HG03575 (cell line): ENCODE measurements around the gene MCUB.
"Not testable (repeated sequence)": the region's sequence is repeated elsewhere in the genome, so short reads cannot be mapped to it uniquely, and the experiment has no call there.

ENCODE experiments used
- ATAC-seq: cut with Tn5 transposase; IDR thresholded peaks from one replicate; pipeline ENCODE4 v1.9.1; 2021; ENCODE audit not compliant: unreplicated experiment, insufficient number of reproducible peaks, low FRiP score; ENCODE audit errors: extremely low read depth

MCUB gene

DNA sequence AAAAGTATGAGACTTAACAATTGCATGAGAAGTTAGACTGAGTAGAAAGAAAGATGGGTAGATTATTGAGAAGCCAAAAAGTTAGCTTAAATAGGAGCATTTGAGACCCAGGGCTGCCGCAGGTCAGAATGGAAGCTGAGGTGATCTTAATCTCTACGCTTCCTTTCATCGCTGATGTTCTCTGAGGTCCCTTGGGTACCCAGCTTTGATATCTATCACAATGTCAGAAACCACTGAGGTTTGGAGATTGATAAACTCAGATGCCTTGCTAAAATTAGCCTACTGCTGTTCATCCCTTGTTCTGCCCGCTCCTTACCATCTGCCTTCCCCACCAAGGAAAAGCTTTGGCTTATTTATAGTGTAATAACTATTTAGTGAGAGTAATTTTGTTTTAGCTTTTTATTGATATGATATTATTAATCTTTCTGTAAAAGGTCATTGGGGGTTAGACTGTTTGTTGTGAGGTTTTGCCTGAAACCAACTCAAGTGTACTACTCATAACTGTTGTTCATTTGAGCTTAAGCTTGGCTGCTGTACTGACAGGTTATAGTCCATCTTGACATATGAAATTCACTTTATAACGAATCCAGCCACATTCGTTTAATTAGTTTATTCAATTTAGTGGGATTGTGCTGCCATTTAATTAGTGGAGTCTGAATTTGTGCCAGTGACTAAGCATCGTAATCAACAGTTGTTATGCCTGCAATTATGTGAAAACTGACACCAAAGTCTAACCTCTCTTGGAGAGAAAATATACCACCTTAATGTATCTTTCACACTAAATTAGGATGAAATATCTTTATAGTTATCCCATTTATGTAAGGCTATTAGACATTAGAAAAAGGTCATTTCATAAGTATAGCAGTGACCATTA is 15.1 kb downstream of the MCUB start:
- no peak for ATAC-seq

GRCh38 chr4:109576462-109576861 is 16.4 kb downstream of the MCUB start:
- ATAC-seq = no peak

- ATAC-seq = no peak
These were observed 18.8 kb downstream of the MCUB start for GRCh38 chr4:109578846-109579245.

- not testable (repeated sequence) for ATAC-seq
These were observed 20.0 kb downstream of the MCUB start for GRCh38 chr4:109579997-109580396.

DNA sequence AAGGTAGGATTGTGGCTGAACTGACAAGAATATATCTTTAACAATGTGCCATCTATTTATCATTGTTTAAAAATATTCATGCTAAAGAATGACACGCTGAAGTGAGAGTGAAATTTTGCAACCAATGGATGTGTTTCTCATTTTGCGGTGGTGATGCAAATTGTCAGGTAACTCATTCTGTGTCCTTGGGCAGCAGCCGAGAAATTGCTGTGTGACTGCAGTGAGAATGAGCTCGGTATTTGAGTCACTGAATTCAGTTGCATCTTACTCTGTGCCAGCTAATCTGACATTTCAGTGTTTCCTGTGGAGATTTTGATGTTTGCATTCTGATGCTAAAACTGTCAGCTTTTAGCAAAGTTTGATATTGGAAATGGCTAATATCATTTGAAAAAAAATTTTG is 28.1 kb downstream of the MCUB start:
- ATAC-seq = peak; percentile 93

DNA sequence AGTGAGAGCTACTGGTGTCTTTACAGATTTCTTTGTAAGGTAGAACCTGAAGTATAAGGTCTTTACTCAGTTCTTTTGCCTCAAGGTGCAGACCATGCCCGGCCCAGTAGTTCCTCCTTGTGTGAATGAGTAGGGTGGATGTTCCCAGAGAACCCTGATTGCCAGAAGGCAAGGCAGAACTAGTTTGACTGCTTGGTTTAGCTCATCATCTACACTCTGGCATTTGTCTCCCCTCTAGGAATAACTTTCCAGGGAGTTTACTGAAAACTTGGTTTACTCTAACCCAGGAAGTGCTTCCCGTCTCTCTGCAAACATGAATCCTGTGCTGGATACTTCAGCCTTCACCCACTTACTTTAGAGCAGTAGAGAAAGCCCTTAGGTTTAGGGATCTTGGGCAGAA is 29.1 kb downstream of the MCUB start:
- ATAC-seq = no peak

GRCh38 chr4:109589605-109590004 is 29.6 kb downstream of the MCUB start:
- no peak for ATAC-seq

DNA sequence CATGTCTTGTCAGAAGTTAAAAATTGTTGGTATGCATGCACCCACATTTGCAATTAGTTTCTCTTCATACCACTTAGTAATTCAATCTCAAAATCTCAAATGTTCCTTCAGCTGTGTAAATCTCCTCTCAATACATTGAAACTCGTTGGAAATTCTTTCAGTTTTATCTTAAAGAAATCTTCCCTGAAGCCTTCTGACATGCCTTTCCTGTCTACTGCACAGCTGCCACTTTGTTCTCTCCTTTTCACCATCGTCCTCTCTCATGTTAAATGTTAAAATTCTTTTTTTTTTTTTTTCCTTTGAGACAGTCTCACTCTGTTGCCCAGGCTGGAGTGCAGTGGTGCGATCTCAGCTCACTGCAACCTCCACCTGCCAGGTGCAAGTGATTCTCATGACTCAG is 30.9 kb downstream of the MCUB start:
- no peak for ATAC-seq

DNA sequence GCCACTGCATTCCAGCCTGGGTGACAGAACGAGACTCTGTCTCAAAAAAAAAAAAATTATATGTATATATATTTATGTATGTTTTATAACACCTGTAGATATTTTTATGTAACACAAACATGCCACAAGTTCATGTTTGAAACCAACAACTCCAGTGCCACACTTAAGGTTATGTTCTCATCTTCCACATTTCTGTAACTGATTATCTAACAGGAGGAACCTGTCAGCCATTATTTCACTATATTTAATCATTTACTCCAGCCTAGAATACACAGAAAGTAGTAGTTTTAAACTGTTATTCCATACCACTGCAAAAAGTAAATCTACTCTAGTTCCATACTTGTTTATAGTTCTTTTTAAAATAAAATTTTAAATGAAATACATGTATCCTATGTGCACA is 32.3 kb downstream of the MCUB start:
- no peak for ATAC-seq

DNA sequence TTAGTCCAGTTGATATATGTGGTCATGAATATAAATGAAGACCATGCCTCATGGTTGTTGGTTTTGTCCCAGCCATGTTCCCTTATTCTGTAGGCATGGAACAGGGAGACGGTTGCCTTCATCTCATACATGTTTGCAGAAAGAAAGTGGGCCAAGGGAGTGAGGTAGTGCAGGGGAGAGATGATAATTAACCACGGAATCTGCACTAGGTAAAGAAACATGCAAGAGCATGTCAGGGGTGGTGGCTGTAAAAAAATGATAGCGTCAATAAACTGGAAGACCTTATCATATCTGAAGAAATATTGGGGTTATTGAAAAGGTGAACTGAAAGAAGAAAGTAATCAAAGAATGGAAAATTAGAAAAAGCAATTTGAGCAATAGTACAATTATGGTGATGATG is 35.1 kb downstream of the MCUB start:
- ATAC-seq = not testable (repeated sequence)

DNA sequence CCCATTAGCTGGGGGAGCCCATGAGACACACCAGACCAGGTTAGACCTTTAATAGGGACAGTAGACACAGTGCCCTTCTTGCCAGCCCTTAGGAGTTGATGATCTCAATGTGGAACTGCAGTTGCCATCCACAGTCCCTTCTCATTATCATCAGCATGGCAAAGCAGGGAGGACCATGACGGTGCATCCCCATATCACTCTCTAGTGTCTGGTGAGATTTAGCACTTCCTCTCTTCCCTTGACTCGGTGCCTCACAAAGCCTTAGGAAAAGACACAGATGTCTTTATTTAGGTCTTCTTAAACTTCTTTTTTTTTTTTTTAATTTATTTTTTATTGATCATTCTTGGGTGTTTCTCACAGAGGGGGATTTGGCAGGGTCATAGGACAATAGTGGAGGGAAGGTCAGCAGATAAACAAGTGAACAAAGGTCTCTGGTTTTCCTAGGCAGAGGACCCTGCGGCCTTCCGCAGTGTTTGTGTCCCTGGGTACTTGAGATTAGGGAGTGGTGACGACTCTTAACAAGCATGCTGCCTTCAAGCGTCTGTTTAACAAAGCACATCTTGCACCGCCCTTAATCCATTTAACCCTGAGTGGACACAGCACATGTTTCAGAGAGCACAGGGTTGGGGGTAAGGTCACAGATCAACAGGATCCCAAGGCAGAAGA is 36.5 kb downstream of the MCUB start:
- ATAC-seq = not testable (repeated sequence)

DNA sequence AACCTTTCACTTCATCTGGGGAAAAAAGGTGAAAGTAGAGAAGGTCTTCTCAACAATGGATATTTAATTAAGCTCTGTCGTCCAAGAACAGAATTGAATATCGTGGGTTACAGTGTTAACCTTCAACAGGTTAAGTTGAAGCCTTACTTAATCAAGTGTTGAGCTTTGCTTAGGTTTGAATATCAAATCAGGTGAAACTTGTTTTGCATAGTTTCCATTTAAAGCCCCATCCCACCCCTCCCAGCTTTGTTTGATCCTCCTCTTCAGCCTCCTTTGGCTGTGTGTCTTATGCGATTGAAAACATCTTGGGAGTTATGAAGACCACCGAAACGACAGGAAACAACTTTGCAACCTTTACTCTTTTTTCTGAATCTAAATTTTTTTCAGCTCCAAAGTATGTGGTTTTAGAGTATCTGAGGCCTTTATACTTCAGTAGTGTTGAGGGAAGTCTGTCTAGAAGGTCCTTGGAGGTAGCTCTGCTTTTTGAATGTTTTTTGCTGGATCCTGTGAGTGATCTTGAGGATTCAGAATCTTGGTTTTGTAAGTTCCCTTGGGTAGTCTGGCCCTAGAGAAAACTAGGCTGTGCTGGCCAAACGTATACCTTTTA is 39.1 kb downstream of the MCUB start:
- no peak for ATAC-seq

DNA sequence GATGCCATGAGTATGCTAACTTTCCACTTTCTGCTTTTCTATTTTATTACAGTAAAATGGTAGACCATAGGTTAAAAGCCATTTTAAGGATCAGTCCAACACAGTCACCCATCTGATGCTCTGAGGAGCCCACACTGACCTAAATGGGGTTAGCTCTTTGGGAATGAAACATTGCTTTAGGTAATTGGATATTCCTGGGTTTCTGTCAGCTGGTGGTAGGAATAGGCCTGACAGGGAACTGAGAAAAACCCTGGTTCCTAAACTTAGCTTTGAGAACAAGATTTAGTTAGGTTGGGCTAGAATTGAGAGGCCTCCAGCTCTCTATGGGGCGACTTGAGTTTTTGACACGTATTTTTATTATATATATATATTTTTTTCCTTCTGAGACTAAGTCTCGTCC is 40.4 kb downstream of the MCUB start:
- no peak for ATAC-seq

DNA sequence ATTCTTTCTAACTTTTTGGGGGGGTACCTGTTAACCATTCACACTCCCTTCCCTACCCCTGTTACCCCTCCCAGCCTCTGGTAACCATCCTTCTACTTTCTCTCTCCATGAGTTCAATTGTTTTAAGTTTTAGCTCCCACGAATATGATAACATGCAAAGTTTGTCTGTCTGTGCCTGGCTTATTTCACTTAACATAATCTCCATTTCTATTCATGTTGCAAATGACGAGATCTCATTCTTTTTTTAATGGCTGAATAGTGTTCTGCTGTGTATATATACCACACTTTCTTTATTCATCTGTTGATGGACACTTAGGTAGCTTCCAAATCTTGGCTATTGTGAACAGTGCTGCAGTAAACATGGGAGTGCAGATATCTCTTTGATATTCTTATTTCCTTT is 41.3 kb downstream of the MCUB start:
- no peak for ATAC-seq

GRCh38 chr4:109607976-109608375 is 47.9 kb downstream of the MCUB start:
- ATAC-seq = no peak

DNA sequence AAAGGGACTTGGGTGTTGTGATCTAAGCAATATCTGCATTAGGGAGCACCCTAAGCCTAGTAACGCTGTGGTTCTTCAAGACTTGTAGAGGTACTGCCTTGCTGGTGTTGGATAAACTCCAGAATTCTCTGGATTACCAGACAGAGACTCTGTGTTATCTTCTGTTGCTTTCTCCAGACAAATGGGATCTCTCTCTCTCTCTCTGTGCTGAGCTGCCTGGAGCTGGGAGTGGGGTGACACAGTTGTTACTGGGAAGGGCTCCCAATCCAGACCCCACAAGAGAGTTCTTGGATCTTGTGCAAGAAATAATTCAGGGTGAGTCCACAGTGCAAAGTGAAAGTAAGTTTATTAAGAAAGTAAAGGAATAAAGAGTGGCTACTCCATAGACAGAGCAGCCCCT is 48.8 kb downstream of the MCUB start:
- no peak for ATAC-seq

- ATAC-seq = no peak
These were observed 49.4 kb downstream of the MCUB start for GRCh38 chr4:109609431-109609830.

GRCh38 chr4:109610489-109610888 is 50.4 kb downstream of the MCUB start:
- ATAC-seq = no peak

DNA sequence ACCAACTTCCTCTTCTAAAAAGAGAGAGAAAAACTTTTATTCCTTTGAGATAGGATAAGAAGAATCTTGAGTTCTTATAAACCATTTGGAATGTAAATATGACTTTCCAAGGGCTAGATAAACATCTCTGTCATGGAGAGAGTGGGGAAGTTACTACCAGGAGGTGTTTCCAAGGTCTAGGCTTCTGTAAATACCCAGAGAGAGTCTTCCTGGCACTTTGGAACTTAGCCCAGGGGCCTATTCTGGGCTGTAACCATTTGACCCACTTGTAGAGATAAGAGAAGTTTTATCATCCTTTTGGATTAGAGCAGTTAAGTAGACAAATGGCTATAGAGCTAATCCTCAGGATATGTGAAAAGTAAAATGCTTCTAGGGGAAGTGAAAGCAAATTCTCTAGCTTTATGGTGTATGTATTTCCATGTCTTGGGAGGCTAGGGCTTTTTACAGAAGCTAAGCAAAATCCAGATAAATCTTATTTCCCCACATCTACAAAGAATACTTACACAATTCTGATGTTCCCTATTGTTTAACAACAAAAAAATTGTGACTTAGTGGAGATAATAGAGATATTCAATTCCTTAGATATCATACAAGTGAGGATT is 51.1 kb downstream of the MCUB start:
- no peak for ATAC-seq

GRCh38 chr4:109614015-109614414 is 54.0 kb downstream of the MCUB start:
- ATAC-seq = no peak
